ENCODE results near the gene HOXC5. TPM values are rescaled to one million over a fixed set of nuclear protein-coding genes. Genes with fewer than 3 reads are reported as not detected.
A peak's percentile ranks its signal among the peaks of the same experiment; 100 is the strongest.

Gene HOXC5
- total RNA-seq, 1 donor from 2014 or later: 2.7 TPM

DNA sequence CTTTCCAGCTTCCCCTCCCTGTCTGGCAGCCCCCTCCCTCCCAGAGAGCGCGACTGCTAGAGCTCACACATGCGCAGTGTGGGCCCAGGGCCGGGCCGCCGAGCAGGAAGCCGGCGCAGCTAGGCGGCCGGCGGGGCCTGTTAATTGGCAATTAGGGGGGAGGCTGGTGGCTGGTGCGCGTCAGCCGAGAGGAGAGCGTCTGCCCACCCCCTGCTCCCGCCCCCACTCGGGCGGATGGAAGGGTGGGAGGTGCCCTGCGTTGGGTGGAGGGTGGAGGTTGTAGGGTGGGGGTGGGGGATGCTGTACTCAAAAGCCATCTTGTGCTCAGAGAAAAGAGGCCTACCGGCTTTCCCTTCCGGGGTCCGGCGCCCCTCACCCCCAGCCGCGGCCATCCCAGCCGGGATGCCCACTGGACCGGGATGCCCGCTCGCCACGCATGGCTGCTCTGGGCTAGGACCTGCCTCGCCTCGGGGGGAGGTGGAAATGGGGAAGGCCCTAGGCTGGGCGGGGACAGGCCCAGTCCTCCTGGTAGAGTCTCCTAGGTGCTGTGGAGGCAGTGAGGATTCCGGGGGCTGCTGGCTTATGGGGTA is 14.9 kb upstream of the HOXC5 start:
- no peaks in the 10 kb centered on the region for H3K36me3 Mint-ChIP-seq (ENCODE audit: insufficient read depth)
- peaks cover 92% of the 10 kb centered on the region for H3K27me3 Mint-ChIP-seq
- peak overlapping the region; percentile 16 for H3K27ac Mint-ChIP-seq
- peak overlapping the region; percentile 38 for H3K4me3 Mint-ChIP-seq (ENCODE audit: low read depth)
- DNase-seq (ENCODE audit: low spot score, unreplicated experiment): no peak
- no peaks in the 10 kb centered on the region for H3K9me3 Mint-ChIP-seq (ENCODE audit: low read depth)
- TF ChIP-seq, protein P1, sequence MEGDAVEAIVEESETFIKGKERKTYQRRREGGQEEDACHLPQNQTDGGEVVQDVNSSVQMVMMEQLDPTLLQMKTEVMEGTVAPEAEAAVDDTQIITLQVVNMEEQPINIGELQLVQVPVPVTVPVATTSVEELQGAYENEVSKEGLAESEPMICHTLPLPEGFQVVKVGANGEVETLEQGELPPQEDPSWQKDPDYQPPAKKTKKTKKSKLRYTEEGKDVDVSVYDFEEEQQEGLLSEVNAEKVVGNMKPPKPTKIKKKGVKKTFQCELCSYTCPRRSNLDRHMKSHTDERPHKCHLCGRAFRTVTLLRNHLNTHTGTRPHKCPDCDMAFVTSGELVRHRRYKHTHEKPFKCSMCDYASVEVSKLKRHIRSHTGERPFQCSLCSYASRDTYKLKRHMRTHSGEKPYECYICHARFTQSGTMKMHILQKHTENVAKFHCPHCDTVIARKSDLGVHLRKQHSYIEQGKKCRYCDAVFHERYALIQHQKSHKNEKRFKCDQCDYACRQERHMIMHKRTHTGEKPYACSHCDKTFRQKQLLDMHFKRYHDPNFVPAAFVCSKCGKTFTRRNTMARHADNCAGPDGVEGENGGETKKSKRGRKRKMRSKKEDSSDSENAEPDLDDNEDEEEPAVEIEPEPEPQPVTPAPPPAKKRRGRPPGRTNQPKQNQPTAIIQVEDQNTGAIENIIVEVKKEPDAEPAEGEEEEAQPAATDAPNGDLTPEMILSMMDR (IDR thresholded peaks at IDR 0.05; ENCODE audit: unreplicated experiment): no peak
- H3K4me1 Mint-ChIP-seq (ENCODE audit: low read depth): peaks cover 6% of the 10 kb centered on the region

DNA sequence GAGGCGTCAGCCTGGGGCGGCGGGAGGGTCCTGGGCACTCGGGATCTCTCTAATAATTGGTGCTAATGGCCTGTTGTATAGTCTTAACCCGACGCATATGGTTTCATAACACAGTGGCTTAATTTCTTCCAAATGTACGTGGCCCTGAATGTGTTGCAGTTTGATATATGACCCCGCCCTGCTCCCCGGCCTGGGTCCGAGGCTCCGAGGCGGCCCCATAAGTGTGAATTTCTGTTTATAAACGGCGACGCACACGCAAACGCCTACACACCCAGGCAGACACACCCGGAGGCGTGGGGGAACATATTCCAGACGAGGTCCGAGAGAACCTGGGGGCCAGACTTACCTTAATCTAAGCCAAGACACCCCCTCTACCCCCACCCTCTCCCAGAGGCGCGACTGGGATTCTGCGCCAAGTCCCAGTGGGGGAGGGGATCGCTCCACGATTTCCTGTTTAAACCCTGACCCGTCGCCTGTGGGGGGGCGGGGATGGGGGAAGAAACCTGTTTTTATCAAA is 14.3 kb upstream of the HOXC5 start:
- Mint-ChIP-seq H3K9me3 (ENCODE audit: low read depth) (no peaks in the 10 kb centered on the region), H3K4me3 (ENCODE audit: low read depth) (peak overlapping the region; percentile 21), H3K36me3 (ENCODE audit: insufficient read depth) (no peaks in the 10 kb centered on the region), H3K27ac (no peak overlapping the region), H3K27me3 (peaks cover 92% of the 10 kb centered on the region), H3K4me1 (ENCODE audit: low read depth) (peaks cover 6% of the 10 kb centered on the region)
- TF ChIP-seq, protein P1 (IDR thresholded peaks at IDR 0.05; ENCODE audit: unreplicated experiment): no peak
- DNase-seq (ENCODE audit: low spot score, unreplicated experiment): no peak

DNA sequence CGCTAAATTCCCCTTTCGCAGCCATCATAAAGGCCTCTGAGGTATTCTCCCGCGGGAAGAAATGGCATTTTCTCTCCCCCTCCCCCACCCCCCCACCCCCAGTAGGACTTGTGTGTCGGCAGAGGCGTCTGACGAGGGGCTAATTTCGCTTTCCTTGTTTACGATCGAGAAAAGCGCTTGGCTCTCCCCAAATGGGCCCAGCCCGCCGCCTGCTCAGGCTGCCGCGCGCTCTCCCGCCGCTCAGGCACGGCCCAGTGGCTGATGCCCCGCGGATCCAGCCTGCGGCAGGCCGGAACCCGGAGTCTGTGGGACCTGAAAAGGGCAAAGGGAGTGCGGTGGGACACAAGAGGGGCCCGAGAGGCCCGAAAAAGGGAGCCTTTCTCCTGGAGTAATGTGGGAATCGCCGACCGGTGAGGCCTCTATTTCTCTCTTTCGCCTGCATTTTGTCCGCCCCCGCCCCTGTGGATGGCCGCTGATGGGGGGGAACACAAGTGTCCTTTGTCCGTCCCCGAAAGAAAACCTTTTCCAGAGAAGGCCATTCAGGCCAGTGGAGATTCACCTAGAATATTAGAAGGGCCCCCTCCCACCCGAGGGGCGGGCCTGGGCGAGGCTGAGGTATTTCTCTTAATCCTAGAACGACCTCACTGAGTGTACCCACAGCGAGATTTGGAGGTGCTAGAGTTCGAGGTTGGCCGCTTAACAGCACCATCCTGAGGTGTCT is 13.6 kb upstream of the HOXC5 start:
- TF ChIP-seq, protein P1 (IDR thresholded peaks at IDR 0.05; ENCODE audit: unreplicated experiment): no peak
- no peak overlapping the region for H3K27ac Mint-ChIP-seq
- no peak overlapping the region for H3K4me3 Mint-ChIP-seq (ENCODE audit: low read depth)
- H3K9me3 Mint-ChIP-seq (ENCODE audit: low read depth): no peaks in the 10 kb centered on the region
- H3K27me3 Mint-ChIP-seq: peaks cover 92% of the 10 kb centered on the region
- peaks cover 6% of the 10 kb centered on the region for H3K4me1 Mint-ChIP-seq (ENCODE audit: low read depth)
- DNase-seq (ENCODE audit: low spot score, unreplicated experiment): no peak
- H3K36me3 Mint-ChIP-seq (ENCODE audit: insufficient read depth): no peaks in the 10 kb centered on the region

DNA sequence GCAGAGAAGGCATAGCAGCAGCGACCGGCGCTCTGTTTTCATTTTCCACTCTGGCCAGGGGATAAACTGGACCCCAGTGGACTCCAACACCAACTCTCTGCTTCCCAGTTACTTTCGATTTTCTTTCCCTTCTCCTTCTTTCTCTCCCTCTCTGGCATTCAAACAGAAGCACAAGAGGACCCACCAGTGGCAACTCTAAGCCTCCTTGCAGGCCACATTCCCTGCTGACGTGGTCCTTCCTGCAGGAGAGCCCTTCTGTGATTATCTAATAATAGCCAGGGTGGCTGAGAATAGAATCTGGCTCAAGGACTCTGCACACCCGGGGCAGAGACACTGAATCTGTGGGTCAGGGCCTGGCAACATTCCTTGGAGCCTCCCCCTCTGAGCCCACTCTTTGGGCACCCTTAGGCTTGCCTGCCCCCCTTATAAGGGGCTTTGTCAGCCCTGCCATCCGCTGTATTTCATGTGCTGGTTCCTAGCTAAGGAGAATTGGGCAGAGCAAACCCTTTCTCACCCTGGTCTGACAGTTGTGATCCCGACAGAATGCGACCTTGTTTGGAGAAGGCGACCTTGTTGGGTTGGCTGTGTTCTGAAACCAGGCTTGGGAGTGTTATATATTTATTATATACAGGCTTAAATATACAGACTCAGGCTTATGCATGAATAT is 12.8 kb upstream of the HOXC5 start:
- no peak for DNase-seq (ENCODE audit: low spot score, unreplicated experiment)
- peaks cover 6% of the 10 kb centered on the region for H3K4me1 Mint-ChIP-seq (ENCODE audit: low read depth)
- H3K4me3 Mint-ChIP-seq (ENCODE audit: low read depth): no peak overlapping the region
- H3K36me3 Mint-ChIP-seq (ENCODE audit: insufficient read depth): no peaks in the 10 kb centered on the region
- peaks cover 92% of the 10 kb centered on the region for H3K27me3 Mint-ChIP-seq
- TF ChIP-seq, protein P1 (IDR thresholded peaks at IDR 0.05; ENCODE audit: unreplicated experiment): no peak
- H3K27ac Mint-ChIP-seq: peak overlapping the region; percentile 75
- no peaks in the 10 kb centered on the region for H3K9me3 Mint-ChIP-seq (ENCODE audit: low read depth)

DNA sequence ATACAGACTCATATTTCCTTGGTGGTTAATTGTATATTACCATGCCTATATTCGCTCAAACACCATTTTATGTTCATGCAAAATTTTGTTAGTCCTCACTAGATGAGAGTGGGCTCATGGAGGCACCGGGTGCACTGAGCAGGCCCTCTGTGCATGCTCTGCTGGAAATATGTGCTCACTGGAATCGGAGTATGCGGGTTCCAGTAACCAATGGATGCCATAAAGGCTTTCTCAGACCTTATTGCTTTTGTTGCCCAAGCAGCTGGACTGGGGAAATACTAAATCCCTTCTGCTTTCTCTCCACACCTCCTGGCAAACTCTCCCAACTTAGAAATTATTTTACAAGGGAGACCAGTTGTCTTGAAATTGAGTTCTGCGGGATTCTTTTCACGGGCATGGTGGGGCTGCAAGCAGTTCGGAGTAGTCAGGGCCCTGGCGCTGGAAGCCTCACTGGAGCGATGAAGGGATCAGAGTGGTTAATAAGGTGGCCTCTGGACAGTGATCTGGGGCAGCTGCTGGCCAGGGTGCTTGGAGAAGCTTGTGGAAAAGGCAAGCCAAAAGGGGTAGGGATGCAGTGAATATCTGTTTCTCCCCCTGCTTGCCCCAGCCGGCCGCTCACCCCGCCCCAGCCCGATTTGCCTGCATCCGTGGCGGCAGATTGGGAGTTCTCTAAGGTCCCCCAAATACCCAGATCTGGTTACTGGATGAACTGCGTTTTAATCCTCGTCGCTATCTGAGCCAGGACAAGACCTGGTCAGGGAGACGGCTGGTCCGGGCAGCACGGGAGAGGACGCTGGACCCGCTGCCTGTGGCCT is 12.1 kb upstream of the HOXC5 start:
- Mint-ChIP-seq H3K27ac (no peak overlapping the region), H3K9me3 (ENCODE audit: low read depth) (no peaks in the 10 kb centered on the region), H3K4me1 (ENCODE audit: low read depth) (peaks cover 6% of the 10 kb centered on the region)

More for the DNA sequence above, 12.1 kb upstream of the HOXC5 start:
- no peak overlapping the region for H3K4me3 Mint-ChIP-seq (ENCODE audit: low read depth)
- H3K36me3 Mint-ChIP-seq (ENCODE audit: insufficient read depth): no peaks in the 10 kb centered on the region
- no peak for DNase-seq (ENCODE audit: low spot score, unreplicated experiment)
- TF ChIP-seq, protein P1 (IDR thresholded peaks at IDR 0.05; ENCODE audit: unreplicated experiment): no peak
- H3K27me3 Mint-ChIP-seq: peaks cover 92% of the 10 kb centered on the region
